ENCODE measurements around the gene SUSD1. TPM values are rescaled to one million over a fixed set of nuclear protein-coding genes. Genes with fewer than 3 reads are reported as not detected.

The SUSD1 gene
- total and polyA plus RNA-seq, 9 of the 15 experiments (the other 6 are each of a cell fraction or from before 2014, with no cell fraction given) = 10.9 to 44.4 (median 36.1) TPM

GRCh38 chr9:112012026-112012902 lies 162.8 kb downstream of the SUSD1 start (continued):
- TF ChIP-seq, protein P1, sequence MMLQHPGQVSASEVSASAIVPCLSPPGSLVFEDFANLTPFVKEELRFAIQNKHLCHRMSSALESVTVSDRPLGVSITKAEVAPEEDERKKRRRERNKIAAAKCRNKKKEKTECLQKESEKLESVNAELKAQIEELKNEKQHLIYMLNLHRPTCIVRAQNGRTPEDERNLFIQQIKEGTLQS (IDR thresholded peaks at IDR 0.05) = peak; percentile 68
- TF ChIP-seq, protein P1 (CRISPR knock-in tag; conservative IDR thresholded peaks at IDR 0.05) = no peak
- TF ChIP-seq MAFK (IDR thresholded peaks at IDR 0.05; ENCODE audit: low read length) (no peak), NRF1 (conservative IDR thresholded peaks at IDR 0.05 in 1 of 2, IDR thresholded peaks at IDR 0.05 in 1 of 2) (0 out of 4 replicates have a peak, but pooled peaks of 1 of the 2 experiments have one; percentile 10), NCOA2 (IDR thresholded peaks at IDR 0.05; ENCODE audit: partially characterized antibody in 2 of 2) (no peak), BCOR (IDR thresholded peaks at IDR 0.05) (no peak), JUND (IDR thresholded peaks at IDR 0.05; ENCODE audit: borderline replicate concordance, low read depth, low read length) (peak; percentile 68), JUND (tag; IDR thresholded peaks at IDR 0.05; ENCODE audit: borderline replicate concordance, low read depth, low read length) (peak; percentile 82; the same call in 2 of the 3 replicates), NCOA4 (IDR thresholded peaks at IDR 0.05; ENCODE audit: partially characterized antibody) (no peak), ZBTB11 (CRISPR knock-in tag; IDR thresholded peaks at IDR 0.05) (peak in 1 of 3 experiments; percentile 47; a peak in 1 of 6 replicates), BACH1 (tag; IDR thresholded peaks at IDR 0.05) (0 out of 2 replicates have a peak, but pooled peaks have one; percentile 13), SPI1 (IDR thresholded peaks at IDR 0.05; ENCODE audit: borderline replicate concordance, low read depth, low read length) (peak; percentile 35; the same call in 1 of the 2 replicates), EHMT2 (IDR thresholded peaks at IDR 0.05) (0 out of 2 replicates have a peak, but pooled peaks have one; percentile 35)
- TF ChIP-seq, protein P2, sequence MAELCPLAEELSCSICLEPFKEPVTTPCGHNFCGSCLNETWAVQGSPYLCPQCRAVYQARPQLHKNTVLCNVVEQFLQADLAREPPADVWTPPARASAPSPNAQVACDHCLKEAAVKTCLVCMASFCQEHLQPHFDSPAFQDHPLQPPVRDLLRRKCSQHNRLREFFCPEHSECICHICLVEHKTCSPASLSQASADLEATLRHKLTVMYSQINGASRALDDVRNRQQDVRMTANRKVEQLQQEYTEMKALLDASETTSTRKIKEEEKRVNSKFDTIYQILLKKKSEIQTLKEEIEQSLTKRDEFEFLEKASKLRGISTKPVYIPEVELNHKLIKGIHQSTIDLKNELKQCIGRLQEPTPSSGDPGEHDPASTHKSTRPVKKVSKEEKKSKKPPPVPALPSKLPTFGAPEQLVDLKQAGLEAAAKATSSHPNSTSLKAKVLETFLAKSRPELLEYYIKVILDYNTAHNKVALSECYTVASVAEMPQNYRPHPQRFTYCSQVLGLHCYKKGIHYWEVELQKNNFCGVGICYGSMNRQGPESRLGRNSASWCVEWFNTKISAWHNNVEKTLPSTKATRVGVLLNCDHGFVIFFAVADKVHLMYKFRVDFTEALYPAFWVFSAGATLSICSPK (IDR thresholded peaks at IDR 0.05; ENCODE audit: borderline replicate concordance) = no peak

All from K562 (cell line).